Activated T-helper 1 cell treated with Interleukin-2 at 50 U/mL for 16 hours (primary cell): ENCODE data around the gene GPBP1L1.
"Not testable (repeated sequence)": the region's sequence is repeated elsewhere in the genome, so short reads cannot be mapped to it uniquely, and the experiment has no call there.

ENCODE experiments used
- DNase-seq: peaks from one replicate; pipeline ENCODE4 v3.0.0-alpha.2; 2020; ENCODE audit warnings: low read depth

GPBP1L1 gene

DNA sequence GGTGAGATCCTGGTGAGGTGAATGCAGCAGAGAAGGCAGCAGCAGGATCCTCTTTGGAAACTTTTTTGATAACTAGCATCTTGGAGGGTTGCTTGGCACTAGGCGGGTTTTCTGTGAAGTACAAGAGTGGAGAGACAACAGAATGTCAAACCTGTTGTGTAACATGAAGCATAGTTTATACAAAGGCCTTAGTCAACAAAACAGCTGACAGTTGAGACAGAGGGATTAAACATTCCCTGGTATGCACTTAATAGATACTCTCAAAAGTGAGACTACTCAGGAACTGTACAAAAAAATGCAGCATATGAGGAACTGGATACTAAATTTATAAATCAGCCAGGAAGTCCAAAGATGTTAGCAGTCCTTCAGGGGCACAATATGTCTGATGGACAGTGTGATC is 46.0 kb downstream of the GPBP1L1 start:
- DNase-seq = no peak

DNA sequence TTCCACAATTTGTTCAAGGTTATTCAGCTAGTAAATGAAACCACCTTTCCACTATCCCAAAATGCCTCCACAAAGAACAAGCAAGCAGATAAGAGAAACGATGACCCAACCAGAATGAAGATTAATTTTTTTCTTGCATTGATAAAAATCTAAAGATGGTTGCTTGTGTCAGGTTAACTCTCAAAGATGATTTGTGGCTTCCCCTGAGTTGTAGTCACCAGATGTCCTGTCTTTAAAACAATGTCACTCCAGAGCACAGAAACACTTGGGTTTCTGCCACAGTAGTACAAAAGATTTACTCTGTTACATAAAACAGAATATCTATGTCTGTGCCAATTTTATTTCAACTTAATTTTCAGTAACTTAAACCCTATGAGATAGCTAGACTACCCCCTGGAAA is 51.1 kb downstream of the GPBP1L1 start:
- DNase-seq = no peak

DNA sequence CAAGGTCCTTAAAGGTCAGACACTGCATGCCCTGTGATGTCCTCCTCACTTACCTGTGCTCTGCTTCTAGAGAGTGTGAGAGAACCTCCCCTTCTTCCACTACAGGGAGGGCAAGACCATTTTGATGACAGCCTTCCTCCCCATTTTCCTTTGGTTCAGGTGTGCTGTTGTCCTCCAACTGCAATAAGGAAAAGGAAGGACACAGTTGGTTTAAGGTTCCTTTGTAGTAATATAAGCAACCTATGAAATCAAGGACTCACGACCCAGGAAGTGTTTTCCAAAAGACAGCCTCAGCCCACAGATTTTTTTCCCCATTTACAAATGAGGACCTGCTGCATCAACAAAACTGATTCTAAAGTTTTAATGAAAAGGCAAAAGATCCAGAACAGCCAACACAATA is 55.9 kb downstream of the GPBP1L1 start:
- no peak for DNase-seq

DNA sequence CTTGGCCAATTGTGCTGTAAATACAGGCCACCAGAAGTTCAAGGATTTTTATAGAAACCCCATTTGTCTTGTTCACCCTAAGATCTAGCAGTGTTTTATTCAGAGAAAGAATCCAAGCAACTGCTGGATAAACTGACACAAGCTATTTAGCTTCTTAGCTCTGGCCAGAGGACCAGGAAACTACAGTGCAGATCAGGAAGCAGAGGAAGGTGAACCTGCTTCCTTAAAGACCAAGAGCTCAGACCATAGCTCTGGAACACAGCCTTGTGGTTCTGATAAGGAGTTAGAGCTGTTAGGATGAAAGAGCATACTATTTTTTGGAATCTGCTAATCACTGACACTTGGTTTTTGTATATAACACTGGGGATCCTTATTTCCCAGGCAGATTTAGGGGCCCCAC is 57.3 kb downstream of the GPBP1L1 start:
- no peak for DNase-seq

DNA sequence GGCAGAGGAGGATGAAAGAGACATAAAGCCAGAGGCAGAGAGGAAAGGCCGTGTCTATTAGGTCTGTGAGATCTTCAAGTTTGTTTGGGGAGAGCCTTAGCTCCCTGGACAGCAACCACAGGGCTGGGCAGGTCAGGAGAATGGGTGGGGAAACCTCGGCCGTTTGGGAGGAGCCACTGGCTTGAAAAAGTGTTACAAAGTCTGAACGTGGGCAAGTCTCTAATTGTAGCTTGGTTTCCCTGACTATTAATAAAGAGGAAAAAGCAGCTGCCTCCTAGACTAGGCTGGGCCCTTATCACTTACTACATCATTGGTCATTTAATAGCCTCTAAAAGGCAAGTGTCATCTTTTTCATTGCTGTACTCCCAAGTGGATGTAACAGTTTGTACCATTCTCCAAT is 62.4 kb downstream of the GPBP1L1 start, which contains the start of gene CCDC17:
Gene CCDC17 (minus strand): TSS at position 83 of the 400 bp plus-strand sequence. CDS start 145 bp downstream, outside the sequence.
- no peak for DNase-seq

DNA sequence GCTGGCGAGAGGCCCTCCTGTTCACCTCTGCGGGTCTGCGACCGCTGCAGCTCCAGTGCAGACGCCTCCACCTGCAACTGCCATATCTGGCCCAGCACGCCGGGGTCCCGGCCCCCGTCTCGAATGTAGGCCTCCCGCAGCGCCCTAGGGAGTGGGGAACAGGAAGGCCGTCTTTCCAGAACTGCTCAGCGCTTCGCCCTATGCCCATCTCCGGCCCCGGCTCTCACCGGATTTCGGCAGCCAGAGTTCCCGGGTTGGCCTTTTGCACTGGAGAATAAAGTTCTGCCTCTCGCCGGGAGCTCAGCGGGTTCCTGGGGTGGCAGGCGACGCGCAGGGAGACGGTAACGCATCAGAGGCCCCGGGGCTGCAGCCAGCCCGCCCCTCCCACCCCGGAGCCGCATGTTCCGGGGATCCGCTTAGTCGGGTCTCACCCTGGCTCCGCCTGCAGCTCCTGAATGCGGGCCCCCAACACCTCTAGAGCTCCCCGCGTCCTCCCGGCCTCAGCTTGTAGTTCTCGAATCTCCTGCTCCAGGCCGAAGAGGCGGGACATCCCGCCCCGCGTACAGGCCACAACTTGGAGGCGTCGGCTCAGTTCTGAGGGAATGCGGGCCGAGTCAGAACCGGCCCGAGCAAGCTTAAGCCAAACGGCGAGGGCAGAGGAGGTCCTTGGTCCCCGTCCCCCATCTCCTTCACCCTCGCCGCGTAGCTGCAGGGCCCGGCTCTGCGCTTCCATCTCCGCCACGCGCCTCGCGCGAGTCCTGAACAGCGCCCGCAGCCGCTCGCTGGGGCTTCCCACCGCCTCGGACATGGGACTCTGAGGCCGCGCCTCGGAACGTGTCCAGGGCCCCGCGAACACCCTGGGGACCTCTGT is 63.6 kb downstream of the GPBP1L1 start:
- no peak for DNase-seq

DNA sequence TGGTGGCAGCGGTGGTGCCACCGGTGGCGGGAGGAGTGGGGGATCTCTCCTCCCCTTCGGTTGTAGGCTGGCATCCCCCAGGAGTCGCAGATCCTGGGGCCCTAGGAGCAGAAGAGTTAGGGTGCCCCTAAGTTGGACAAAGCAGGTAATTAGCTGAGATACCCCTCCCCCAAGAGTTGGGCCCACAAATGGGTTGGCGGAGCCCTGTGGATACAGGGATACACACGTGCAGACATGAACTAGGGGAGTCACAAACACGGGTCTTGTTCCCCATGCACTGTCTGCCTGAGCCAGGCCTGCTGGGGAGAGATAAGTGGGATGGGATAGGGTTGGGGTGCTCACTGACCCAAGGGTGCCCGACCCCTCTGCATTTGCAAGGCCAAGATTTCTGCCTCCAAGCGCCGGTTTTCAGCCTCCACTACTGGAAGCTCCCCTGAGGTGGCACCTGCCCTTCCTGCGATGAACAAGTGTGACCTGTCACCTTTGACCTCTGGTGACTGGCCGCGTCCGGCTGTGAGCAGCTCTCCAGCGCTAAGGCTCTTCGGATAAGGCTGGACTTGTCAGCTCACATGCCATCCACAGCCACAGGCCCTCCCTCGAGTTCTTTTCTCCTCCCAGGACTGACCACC is 64.3 kb downstream of the GPBP1L1 start:
- no peak for DNase-seq

DNA sequence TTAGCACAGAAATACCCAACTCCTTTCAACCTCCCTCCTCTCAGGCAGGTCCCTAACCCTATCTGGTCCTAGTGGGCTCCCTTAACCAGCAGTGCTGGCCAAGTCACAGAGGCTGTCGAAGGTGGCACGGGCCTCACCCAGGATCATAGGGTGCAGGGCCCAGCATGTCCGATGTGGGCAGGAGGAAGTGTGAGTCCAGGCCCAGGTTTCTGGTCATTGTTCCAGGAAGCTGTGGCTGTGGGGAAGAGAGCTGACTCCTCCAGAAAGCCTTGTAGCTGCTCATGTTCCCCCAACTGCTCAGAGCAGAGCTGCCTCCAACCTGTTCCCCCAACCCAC is 64.9 kb downstream of the GPBP1L1 start:
- DNase-seq = no peak

DNA sequence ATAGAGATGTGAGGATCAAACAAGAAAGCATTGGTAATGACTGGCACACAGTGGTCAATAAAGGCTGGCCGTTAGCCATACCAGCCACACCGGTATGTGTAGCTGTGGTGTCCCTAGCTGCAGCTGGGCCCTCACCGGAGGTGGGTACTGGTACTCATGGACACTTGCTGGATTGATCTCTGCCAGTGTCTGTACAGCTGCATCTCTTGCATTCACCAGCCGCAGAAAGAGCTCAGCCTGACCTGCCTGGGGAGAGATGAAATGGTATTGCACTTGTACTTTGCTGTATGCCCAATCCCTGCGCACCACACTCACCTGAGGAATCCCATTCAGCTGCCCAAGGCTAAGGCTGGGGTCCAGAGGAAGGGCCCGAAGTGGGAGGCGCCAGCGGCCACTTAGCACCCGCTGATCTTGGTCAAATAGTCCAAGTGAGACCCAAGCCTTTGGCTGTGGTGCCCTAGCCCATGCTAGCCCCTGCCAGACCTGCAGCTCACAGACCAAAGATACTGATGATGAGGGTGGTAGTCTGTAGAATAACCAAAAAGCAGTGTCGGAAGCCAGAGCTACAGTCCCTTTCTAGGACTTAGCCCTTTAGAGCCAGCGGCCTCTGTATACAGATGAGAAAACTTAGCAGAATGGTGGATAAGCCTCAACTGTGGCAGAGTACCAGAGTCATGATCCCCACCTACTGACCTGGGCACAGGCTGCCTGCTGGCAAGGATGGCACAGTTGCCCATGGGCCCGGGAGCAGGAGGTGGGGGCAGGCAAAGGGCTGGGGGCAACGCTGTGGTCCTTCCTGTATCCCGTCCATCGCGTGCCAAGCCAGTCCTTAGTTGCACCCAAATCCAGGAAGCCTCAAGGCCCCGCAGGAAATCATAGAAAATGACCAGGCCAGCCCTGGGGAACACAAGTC is 65.5 kb downstream of the GPBP1L1 start:
- no peak for DNase-seq

DNA sequence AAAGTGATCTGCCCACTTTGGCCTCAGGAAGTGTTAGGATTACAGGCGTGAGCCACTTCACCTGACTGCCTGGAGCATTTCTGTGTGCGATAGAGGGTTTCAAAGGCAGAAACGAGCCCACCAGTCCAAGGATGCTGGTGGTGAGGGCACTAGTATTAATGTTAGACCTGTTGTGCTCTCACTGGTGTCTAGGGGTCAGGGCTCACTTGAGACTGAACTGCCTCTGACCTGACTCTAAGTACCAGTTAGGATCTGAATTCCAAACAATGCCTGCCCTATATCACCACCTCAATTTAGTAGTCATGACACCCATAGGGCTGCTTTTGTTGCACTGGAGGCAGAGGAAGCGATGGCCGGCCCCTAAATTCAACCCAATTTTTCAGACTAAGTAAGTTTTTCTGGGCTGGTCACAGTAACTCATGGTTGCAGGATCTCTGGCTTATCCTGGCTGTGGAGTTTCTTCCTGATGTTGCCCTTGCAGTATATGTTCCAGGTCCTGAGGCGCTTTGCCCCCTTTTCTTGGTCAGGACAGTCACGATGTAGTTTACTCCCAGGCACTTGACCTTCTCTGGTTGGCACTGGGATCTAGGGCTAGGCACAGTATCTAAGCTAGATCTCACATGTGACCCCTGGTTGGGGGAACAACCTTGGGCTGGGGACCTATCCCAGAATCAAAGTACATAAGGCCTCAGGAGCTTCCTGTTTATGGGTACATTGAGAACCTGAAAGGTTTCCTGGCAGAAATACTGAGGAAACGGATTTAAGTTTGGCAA is 67.0 kb downstream of the GPBP1L1 start:
- DNase-seq = no peak

DNA sequence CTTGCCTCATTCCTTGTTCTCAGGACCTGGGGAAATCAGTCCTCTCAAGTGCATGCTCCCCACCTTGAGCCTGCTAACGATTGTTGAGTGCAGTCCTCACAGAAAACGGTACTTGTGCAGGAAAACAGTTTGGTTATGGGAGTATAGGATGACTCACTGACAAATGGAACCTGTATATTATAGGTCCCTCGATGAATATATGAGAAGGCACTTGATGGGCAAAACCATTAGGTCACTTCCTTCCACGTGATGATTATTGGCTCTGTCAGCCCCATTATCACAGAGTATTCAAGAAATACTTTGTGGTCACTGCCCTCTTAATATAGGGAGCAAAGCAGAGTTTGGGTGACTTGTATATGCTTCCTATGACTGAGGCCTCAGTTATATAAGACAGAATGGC is 68.7 kb downstream of the GPBP1L1 start:
- no peak for DNase-seq

DNA sequence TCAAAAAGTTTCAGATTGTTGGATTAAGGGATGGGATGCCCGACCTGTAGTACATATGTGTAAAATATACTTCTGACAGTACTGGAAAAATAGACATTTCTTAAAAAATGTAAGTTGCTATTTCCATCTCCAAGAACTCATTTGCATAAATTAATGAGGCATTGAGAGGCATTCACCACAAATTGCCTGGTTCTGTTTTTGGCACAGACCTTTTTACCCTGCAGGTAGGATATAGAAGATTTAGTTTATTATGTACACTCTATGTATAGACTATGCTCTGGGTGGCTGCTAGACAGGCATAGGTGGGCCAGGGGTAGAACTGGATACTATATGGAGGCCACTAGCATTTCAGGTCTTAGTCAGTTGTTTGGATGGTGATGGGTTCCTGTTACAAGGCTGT is 70.4 kb downstream of the GPBP1L1 start:
- no peak for DNase-seq

DNA sequence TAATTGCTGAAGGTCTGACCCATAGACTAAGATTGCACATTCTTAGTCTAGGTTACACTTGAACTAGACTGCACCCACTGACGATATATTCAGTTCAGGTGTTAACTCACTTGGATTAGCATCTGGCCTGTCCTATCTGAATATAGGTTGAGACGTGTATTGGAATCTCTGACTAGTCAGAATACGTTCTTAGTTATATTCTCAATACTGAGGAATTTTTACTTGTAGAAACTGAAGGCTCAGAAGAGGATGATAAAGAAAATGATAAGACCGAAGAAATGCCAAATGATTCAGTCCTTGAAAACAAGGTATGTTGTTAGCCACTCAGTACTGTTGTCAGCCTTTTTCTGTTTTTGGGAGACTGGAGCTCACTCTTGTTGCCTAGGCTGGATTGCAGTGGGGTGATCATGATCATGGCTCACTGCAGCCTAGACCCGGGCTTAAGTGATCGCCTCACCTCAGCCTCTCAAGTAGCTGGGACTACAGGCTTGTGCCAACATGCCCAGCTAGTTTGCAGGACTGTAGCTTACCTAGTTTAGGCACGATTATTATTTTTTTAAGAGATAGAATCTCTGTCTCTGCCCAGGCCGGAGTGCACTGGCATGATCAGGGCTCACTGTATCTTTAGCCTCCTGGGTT is 73.3 kb downstream of the GPBP1L1 start:
- DNase-seq = no peak

DNA sequence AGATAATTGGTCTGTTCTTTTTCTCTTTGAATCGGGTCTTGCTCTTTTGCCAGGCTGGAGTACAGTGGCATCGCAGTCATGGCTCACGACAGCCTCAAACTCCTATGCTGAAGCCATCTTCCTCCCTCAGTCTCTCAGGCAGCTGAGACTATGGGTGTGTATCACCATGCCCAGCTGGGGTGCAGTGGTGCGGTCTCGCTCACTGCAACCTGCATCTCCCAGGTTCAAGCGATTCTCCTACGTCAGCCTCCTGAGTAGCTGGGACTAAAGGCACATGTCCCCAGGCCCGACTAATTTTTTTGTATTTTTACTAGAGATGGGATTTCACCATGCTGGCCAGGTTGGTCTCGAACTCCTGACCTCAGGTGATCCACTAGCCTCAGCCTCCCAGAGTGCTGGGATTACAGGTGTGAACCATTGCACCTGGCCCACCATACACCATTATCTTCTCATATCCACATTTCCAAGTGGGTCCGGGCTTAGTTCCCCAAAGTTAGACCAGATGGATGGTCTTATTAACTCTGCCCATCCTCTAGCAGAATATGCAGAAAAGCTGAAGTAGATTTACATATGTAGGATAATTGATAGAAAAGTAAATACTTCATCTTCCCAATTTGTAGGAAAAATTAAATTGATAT is 75.6 kb downstream of the GPBP1L1 start:
- DNase-seq = no peak

DNA sequence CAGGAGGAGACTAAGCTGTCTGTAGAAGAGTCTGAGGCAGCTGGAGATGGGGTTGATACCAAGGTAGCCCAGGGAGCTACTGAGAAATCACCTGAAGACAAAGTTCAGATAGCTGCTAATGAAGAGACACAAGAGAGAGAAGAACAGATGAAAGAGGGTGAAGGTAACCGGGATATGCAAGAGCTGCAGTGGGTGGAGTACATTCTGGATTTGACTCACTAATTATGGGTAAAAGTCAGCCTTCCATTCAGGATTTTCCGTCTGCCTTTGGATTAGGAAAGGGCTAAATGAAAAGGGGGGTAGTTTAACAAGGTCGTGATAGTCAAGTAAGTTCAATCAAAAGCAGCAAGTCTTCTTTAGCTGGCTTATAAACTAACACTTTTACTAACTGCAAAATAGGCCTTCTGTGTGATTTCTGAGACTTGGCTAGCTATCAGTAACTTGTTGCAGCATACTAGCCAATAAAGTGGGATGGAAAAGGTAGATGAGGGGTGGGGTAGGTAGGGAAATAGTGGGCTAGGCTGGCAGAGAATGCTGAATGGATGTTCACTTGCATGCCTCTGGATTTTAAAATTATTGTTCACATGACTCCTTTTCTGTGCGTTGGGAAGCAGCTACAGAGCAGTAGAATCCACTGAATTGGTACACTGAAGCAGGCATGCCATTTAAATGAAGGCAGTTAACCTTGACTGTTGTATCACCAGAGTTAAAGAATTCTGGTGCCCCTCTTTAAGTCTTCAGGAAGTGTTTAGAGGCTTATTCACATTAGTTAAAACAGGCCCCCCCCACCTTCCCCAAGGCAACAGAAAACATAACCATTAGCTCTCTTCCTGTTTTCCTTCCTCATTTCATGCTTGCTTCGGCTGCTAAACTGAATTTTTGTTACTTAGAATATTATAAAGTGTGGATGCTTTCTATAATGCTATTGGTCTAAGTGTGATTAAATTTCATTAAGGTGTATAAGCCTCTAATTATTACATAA is 77.9 kb downstream of the GPBP1L1 start:
- no peak for DNase-seq

DNA sequence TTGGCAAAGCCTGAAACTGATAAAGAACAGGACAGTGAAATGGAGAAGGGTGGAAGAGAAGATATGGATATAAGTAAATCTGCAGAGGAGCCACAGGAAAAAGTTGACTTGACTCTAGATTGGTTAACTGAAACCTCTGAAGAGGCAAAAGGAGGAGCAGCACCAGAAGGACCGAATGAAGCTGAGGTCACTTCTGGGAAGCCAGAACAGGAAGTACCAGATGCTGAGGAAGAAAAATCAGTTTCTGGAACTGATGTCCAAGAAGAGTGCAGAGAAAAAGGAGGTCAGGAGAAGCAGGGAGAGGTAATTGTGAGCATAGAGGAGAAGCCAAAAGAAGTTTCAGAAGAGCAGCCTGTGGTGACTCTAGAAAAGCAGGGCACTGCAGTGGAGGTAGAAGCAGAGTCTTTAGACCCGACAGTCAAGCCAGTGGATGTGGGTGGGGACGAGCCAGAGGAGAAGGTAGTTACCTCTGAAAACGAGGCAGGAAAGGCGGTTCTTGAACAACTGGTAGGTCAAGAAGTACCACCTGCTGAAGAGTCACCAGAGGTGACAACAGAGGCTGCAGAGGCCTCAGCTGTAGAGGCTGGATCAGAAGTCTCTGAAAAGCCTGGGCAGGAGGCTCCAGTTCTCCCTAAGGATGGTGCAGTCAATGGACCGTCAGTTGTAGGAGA is 78.8 kb downstream of the GPBP1L1 start:
- no peak for DNase-seq

DNA sequence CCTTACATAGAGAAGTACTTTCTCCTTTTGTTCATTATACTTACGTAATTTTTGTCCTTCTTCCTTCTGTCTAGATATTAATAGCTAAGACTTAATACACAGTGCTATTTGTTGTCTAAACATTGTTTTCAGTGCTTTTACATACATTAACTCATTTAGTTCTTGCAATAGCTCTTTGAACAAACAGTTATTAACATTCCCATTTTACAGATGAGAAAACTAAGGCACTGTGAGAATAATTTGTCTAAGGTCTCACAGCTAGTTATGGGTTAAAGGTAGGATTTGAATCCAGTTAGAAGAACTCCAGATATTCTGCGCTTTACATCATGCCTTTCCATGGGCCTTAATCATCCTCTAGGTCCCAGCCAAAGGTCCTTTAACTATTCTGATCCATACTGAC is 82.1 kb downstream of the GPBP1L1 start:
- no peak for DNase-seq

DNA sequence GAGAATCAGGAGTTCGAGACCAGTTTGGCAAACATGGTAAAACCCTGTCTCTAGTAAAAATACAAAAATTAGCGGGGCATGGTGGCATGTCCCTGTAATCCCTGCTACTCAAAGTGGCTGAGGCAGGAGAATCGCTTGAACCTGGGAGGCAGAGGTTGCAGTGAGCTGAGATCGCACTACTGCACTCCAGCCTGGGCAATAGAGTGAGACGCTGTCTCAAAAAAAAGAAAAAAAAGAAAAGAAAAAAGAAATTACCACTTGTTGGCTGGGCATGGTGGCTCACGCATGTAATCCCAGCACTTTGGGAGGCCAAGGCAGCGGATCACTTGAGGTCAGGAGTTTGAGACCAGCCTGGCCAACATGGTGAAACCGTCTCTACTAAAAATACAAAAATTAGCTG is 89.6 kb downstream of the GPBP1L1 start:
- DNase-seq = not testable (repeated sequence)

DNA sequence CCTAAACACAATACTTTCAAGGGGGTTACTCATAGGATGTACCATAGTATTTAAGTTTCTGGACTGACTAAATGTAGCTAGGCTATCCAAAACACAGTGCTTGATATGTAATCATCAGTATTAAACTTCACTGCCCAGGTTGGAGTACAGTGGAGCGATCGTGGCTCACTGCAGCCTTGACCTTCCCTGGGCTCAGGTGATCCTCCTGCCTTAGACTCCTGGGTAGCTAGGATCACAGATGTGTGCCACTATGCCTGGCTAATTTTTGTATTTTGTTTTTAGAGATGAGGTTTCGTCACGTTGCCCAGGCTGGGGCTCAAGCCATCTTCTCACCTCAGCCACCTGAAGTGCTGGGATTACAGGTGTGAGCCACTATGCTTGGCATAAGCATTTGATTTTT is 91.9 kb downstream of the GPBP1L1 start:
- DNase-seq = no peak
